ENCODE data around the gene IDI1.
"Not testable (repeated sequence)": the region's sequence is repeated elsewhere in the genome, so short reads cannot be mapped to it uniquely, and the experiment has no call there.

IDI1 gene

DNA sequence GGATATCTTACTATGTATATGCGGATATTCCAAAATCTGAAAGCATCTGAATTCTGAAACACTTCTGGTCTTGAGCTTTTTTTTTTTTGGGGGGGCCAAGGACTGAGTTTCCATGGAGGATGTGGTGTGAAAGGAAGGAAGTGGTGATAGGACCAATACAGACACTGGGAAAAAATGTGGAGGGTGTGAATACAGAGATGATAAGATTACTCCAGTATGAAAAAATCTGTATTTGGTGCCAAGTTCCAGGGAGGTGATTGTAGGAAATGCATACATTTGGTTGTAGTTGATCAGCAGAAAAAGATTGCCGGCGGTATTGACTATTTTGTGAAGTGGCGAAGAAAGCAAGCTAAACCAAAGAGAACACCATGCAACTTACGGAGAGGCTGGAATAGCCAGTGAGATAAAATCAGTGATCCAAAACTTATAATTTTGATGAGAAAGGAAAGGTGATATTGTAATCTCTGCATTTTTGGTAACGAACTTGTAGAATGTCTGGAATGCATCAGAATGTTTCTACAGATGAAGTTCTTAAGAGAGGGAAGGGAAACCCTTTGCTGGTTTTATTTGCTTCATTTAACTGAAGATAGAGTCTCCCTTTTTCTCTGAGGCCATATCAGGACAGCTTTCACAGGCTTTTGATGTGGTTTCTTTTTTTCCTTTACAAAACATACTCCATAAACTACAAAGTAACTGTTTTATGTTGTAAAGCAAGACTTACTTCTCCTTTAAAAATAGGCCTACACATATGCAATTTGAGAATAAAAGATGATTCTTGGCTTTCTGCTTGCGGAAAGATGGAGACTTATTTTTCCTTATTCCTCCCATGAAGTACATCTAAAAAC is 13.2 kb upstream of the IDI1 start:
- no peak for DNase-seq

DNA sequence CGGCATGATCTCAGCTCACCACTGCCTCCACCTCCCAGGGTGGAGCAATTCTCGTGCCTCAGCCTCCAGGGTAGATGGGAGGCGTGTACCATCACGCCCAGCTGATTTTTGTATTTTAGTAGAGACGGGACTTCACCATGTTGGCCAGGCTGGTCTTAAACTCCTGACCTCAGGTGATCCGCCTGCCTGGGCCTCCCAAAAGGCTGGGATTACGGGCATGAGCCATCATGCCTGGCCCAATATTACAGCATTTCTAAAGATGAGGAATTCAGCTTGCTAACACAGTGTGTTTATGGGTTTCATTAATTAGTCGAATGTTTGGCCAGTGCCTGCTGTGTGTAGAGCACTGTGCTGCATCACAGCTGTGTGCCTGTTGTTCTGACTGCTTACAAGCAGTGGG is 11.0 kb upstream of the IDI1 start:
- no peak for DNase-seq

DNA sequence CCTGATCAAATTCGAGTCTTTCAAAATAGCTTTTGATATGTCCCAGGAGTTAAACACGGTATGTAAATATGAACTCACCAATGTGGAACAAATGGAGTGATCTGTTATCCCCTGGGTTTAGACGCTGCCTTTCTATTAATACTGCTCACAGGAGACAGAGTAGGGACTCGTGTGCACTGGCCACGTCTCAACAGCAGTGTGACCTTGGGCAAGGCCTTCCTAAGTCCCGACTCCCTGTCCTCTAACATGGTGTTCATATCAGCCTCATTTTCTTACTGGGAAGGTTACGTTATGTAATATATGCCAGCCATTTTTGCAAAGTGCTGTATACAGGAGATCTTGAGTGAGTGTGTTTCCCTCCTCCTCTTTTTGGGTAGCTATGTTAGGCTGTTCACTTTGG is 9.1 kb upstream of the IDI1 start:
- no peak for DNase-seq

DNA sequence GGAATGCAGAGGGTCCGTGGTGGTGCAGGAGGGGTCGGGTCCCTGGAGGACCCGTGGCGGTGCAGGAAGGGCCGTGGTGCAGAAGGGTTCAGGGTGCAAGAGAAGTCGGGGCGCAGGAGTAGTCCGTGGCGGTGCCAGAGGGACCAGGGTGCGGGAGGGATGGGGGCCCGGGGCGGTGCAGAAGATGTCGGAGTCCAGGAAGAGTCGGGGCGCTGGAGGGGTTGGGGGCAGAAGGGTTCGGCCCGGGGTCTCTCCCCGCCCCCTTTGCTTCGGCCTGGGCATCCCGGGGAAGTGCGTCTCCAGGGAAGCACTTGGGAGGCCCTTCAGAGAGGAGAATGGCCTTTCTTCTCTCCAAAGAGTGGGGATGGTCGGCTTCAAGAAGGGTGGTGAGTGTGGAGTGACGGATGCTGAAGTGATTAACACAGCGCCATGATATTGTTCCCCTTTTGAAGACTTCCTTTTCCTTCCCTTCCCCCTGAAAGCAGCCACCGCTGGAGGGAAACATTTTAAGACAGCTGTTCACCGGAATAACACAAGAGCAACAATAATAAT is 8.3 kb upstream of the IDI1 start:
- DNase-seq = no peak

DNA sequence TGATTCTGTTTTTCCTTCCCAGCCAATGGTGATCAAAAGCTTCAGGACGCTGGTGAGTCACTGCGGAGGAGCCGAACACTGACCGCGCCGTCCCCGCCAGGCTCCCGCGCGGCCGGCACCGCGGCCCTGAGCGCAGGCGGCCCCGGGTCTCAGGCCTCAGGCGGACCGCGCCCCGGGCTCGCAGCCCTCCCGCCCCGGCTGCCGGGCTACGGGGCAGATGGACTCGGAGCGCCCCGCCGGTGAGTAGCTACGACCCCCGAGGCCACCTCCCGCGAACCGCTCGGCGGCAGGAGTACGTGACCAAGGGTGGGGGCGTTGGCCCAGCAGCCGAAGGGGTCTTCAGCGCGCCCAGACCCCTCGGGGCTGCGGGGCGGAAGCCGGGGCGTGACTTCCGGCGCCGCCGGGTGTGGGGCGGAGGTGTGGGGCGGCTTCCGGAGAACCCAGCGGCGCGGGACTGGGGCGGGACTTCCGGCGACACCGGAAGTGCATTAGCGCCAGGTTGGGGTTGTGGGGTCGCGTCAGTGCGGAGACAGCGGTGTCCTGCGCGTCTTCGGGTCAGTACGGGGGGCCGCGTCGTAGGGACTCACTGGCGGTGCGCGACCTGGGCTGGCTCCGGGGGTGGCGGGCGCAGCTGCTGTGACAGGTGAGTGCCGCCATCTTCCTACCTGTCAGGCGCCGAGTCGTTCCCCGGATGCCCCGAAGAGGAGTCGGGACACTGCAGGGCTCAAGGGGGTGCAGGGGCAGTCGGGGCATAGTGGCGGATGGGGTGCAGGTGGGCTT is 7.6 kb upstream of the IDI1 start, which contains the start of gene WDR37:
TSS of gene WDR37 (plus strand) at position 60 of the 780 bp plus-strand sequence. CDS start 15,771 bp downstream, outside the sequence.
- peak; percentile 77 for DNase-seq

DNA sequence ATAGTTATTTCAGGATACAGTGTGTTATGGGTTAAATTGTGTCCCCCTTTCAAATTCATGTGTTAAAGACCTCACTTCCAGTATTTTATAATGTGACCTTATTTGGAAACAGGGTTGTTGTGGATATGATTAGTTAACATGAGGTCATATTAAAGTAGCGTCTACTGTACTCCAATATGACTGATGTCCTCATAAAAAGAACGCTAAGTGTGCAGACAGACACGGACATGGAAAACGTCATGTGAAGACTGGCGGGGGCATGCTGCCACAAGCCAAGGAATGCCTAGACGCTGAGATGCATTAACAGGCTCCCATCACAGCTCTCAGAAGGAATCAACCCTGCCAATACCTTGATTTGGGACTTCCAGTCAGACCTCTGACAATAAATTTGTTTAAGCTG is 5.8 kb upstream of the IDI1 start:
- no peak for DNase-seq

DNA sequence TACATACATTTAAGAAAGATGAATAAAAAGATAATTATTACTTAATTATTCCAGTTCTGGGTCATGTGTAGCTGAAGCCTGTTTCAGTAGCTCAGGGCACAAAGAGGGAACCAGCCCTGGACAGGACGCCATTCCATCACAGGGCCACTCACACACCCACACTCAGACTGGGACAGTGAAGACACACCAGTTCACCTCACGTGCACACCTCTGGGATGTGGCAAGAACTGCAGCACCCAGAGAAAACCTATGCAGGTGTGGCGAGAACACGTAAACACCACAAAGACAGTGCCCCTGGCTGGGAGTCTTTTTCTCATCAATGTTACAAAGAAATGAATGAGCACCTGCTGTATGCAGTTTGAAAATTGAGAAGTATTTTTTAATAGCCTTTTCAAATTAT is 1.6 kb upstream of the IDI1 start:
- DNase-seq = no peak

DNA sequence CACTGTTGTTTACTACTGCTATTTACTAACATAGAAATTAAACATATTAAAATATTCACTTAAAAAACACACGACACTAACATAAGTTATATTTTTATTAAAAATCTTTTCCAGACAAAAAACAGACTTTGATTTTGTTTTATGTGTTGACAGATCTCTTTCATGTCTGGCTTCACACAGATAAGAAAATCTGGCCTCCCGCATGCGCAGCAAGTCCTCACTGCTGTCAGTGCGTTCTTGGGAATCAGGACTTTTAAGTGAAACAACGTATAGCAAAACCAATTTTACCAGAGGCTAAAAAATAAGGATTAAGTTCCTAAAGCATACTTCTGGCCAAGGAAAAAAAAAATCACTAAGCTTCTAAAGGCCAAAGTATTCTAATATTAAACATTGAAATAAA is 1.2 kb upstream of the IDI1 start:
- no peak for DNase-seq

DNA sequence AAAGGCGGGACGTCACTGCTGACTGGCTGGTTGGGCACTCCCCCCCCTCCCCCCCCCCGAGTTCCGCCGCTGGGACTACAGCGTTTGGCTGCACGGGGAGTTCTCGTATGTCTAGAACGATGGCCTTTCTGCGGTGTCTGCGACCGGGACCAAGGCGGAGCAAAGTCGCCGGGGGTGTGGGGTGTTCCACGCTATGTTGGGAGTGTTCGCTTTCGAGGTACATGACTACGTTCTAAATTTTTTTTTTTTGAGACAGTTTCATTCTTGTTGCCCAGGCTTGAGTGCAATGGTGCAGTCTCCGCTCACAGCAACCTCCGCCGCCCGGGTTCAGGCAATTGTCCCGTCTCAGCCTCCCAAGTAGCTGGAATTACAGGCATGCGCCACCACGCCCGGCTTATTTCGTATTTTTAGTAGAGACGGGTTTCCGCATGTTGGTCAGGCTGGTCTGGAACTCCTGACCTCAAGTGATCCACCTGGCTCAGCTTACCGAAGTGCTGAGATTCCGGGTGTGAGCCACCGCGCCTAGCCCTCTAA is 573 bp upstream of the IDI1 start:
- DNase-seq = no peak

DNA sequence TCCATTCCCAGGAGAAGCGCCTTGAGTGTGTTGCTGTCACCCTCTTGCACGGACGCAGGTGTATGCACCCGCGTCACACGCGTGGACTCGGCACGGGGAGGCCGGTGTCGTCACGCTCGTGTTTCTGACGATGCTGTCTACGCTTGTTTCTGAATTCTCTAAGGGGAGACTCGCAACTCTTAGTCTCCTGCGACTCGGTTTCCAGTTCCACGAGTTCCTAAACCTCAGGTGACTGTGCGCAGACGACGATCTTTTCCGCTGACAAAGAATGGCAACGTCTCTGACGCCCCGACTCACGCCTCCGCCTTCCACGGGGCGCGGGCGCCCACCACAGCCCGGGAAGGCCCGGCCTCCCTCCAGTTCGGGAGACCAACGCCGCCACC is 579 bp downstream of the IDI1 start:
- DNase-seq = peak; percentile 51

DNA sequence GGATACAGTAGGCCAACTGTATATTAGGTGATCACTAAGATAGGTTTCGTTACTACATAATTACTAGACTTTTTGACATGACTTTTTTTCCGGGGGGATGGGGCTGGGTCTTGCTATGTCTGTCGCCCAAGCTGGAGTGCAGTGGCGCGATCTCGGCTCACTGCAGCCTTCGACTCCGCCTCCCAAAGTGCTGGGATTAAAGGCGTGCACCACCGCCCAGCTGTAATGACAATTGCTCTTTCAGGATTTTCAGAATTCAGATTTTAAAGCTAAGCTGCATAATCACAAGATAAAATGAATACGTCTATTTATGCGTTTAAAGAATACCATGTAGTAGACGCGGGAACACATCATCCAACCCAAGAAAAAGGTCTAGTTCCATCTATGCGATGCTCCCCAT is 982 bp downstream of the IDI1 start:
- DNase-seq = no peak

DNA sequence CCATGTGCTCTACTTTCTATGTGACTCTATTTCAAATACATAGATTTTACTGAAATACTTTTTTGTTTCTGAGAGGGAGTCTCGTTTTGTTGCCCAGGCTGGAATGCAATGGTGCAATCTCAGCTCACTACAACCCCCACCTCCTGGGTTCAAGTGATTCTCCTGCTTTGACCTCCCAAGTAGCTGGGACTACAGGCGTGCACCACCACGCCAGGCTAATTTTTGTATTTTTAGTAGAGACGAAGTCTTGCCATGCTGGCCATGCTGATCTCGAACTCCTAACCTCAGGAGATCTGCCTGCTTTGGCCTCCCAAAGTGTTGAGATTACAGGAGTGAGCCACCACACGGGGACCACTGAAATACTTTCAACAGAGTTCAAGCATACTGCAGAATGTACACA is 3.5 kb downstream of the IDI1 start:
- no peak for DNase-seq

DNA sequence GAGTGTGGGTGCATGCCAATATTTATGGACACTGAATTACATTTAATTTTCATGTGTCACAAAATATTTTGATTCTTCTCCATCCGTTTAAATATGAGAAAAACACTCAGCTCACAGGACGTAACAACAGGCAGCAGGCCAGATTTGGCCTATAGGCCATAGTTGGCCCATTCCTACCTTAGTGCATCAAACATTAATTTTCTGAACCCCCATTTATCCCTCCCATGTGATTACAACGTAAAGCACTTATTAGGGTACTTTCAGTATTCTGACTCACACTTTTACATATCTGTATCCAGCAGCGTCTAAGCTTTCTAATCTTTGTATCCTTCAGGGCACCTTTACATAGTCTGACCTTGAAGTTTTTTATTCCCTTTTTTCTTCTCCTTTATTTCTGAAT is 4.0 kb downstream of the IDI1 start:
- DNase-seq = no peak

DNA sequence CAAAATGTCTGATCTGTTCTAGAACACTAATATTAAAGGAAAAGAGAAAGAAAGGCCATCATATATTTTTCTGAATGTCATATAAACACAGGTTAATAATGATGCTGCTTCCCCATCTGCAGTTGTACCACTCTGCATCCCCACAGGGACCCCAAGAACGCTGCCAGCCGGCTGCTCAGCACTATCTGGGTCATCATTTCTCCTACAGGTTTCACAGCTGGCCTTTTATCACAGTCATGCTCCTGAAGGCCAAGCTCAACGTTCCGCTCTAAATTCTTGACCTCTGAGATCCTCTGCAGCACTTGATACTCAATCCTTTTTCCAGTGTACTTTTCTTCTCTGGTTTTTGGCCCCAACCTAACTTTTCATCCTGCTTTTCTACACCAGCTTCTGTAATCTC is 4.8 kb downstream of the IDI1 start:
- no peak for DNase-seq

DNA sequence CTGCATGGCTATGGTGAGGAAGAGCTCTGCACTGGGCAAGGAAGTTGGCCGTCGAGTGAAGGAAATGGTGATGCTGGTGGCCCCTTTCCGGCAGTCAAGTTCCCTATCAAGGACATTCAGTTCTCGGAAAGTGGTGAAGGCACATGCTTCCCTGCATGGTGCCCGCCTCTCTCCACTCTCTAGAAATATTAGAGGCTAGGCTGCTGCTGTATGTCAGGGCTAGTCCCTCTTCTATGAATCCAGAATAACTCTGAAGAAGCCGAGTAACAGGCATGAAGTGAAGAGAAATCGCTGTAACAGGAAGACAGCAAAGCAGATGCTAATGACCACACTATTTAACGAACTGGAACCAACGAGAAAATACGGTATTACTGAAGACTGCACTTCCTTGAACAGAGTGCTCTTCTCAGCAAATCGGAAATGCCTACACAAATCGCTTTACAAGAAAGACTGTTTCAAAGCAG is 5.4 kb downstream of the IDI1 start:
- no peak for DNase-seq

DNA sequence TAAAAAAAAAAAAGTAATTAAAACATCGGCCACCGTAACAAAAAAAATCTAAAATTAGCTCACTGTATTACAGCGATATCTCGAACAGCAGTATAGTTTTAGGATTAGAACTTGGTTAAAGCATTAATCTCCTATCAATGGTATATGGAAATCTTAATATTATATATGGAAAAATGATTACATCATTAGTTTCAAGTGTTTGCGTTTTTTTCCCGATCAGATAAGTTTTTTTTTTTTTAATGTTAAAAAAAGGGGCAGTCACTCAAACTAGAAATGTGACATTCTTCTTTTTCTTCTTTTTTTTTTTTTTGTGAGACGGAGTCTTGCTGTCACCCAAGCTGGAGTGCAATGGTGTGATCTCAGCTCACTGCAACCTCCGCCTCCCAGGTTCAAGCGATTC is 7.4 kb downstream of the IDI1 start:
- DNase-seq = no peak

DNA sequence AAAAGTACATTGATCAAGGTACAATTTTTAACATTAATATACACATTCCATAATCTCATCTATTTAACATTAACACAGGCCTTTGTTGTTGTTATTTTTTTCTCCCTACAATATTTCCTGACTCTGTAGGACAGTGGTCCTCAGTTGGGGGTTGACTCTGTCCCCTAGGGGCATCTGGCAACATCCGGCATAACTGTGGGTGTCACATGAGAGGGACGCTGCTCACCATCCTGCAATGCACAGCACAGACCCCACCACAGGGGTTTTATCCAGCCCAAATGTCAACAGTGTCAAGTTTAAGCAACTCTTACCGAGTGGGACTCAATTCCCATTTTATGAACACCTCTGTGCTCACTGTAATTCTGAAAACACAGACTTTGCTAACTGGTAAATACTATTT is 8.8 kb downstream of the IDI1 start:
- DNase-seq = no peak

DNA sequence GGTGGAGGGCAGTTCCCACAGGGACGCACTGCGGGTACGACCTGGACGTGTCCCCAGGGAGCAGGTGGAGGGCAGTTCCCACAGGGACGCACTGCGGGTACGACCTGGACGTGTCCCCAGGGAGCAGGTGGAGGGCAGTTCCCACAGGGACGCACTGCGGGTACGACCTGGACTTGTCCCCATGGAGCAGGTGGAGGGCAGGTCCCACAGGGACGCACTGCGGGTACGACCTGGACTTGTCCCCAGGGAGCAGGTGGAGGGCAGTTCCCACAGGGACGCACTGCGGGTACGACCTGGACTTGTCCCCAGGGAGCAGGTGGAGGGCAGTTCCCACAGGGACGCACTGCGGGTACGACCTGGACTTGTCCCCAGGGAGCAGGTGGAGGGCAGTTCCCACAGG is 10.2 kb downstream of the IDI1 start:
- not testable (repeated sequence) for DNase-seq

DNA sequence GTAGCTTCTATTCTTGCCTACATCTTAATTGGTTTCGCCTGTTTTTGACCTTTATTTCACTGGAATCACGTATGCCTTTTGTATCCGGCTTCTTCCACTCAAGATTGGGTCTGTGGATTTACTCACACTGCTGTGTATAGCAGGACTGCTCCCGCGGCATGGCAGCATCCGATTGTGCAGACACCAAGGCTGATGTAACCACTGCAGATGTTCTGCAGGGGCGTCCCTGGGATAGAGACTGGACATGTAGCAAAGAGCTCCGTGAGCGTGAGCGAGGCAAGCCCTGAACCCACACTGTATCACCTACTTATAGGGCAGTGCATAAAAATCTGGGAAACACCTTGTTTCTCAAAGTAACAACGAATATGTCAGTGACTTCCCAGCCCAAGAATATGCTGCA is 11.8 kb downstream of the IDI1 start:
- no peak for DNase-seq

DNA sequence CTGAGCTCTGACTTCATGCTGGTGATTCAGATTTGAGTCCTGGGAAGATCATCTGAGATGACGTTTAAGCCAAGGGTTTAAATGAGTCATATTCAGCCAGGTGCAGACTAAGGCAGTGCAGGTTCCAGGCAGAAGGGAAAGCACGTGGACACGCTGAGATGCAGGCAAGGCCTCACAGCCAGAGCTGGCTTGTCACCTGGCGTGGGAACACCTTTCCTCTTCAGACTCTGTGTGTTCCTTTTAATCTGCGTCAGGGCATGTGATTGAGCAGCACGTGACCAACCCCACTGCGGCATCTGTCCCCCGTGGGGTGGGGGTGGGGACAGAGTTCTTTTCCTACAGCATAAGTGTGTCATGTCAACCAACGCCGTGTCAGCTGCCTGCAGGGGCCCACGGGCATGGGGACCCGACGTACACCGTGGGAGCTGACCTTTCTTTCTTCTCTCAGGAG is 12.6 kb downstream of the IDI1 start:
- DNase-seq = no peak

DNA sequence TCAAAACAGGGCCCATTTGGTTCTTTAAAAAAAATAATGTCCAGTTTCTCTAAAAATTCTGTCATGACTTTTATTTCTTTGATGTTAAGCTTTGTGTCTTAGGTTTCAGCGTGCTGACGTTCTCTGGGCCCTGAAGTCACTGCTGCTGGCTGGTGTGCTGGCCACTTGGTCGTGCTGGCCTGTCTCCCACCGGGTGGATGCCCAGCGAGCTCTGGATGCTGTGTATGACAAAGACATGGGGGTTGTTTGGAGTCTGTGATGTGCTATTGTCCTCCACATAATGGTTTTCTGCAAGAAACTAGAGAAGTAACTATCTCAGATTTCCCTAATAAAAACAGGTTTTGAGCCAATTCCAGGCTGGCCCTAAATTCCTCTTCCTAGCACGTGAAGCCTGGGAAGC is 13.7 kb downstream of the IDI1 start:
- DNase-seq = no peak

DNA sequence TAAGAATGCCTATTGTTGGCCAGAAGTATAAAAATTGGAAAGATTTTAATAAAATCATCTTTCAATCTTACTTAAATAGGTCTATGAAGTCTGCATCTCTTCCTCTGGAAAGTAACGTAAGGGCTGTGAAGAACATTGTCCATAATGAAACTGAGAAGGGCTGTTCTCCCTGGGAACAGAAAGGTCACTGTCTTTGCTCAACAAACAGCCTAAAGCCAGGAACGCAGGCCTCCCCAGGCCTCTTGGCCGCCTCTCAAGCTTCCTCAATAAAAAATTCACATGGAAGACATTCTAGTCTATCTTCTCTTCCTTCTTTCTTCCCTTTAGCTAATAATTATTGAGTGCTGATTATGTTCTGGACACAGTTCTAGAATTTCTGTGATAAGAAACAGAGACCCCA is 14.2 kb downstream of the IDI1 start:
- no peak for DNase-seq

DNA sequence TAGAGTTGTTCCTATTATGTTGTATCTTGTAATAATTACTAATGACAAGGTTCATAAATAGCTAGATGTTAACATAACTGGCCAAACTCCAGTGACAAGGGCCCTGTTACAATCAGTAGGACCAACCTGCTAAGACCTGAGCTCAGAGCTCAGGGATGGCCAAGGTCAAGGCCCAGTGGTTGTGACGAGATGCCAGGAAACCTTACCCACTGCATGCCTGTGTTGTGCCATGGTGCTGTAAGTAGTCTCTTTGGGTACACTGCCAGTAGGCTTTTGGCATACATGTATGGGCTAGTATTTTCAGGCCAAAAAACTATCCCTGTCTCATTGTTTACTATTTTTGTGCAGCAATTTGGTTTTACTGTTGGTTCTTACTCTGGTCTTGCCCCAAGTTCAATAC is 15.3 kb downstream of the IDI1 start:
- DNase-seq = no peak

DNA sequence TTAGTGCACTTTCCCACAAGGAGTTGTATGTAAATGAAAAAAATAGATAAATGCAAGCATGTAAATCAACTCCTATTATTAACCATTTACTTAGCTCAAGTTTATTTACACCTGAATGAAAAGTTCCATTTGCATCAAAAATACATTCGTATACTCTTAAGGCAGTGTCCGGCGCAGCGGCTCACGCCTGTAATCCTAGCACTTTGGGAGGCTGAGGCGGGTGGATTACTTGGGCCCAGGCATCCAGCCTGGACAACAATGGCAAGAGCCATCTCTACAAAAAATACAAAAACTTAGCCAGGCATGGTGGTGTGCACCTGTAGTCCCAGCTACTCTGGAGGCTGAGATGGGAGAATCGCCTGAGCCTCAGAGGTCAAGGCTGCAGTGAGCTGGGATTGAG is 19.1 kb downstream of the IDI1 start:
- DNase-seq = no peak
